Ovary (tissue), 3 donors: ENCODE data around the gene ITGAE.

Experiments used
- CTCF ChIP-seq, 3 donors: fragments of 450-650 bp in 2 of 3; fragments of 200-600 bp in 1 of 3; IDR thresholded peaks; one replicate each; pipeline versions ENCODE4 v1.5.1 to v1.8.0; 2016 to 2022; ENCODE audit warnings: antibody characterized with exemption in 3 of 3, mild to moderate bottlenecking in 1 of 3
- EP300 ChIP-seq: sonication (generic); formaldehyde crosslinking; IDR thresholded peaks from one replicate; pipeline ENCODE4 v1.6.1; 2017; ENCODE audit warnings: antibody characterized with exemption
- POLR2A ChIP-seq: fragments of 450-650 bp; IDR thresholded peaks from one replicate; pipeline ENCODE4 v1.6.1; 2017; ENCODE audit warnings: antibody characterized with exemption, mild to moderate bottlenecking, moderate library complexity
- donor health status: DM: no; HTN: no; CAD: no.

GRCh38 chr17:3847165-3847670, 46.2 kb upstream of the ITGAE start:
- TF ChIP-seq EP300 = no peak
- no peak for TF ChIP-seq CTCF (IDR thresholded peaks at IDR 0.05)
- no peak for TF ChIP-seq POLR2A
